K562 (cell line): ENCODE measurements around the gene DDIT3. TPM values are rescaled to one million over a fixed set of nuclear protein-coding genes. Genes with fewer than 3 reads are reported as not detected.

Source experiments
- BACH1 ChIP-seq: fragments of 200-800 bp; sonication (Bioruptor generic); IDR thresholded peaks from 2 replicates; pipeline ENCODE4 v1.6.1; 2016; ENCODE audit warnings: missing genetic modification characterization, missing compliant biosample characterization
- BRD9 ChIP-seq: fragments of 450-650 bp; IDR thresholded peaks from 2 replicates; pipeline ENCODE4 v1.6.1; 2018; ENCODE audit warnings: low read depth; ENCODE audit not compliant: partially characterized antibody
- C11orf30 ChIP-seq: fragments of 450-650 bp; IDR thresholded peaks from 2 replicates; pipeline ENCODE4 v1.6.1; 2016; ENCODE audit warnings: low read depth, mild to moderate bottlenecking
- HDGF ChIP-seq: fragments of 450-650 bp; IDR thresholded peaks from 2 replicates; pipeline ENCODE4 v1.6.1; 2016
- HEY1 ChIP-seq: fragments of 250-450 bp; sonication (Bioruptor Pico); IDR thresholded peaks from 2 replicates; pipeline ENCODE4 v1.5.0; 2020; ENCODE audit warnings: mild to moderate bottlenecking, moderate library complexity, borderline replicate concordance
- HLTF ChIP-seq: fragments of 450-650 bp; IDR thresholded peaks from 2 replicates; pipeline ENCODE4 v1.6.1; 2016
- HNRNPH1 ChIP-seq: fragments of 200-400 bp; formaldehyde crosslinking; optimal IDR thresholded peaks from 2 replicates; pipeline ENCODE3; 2017; ENCODE audit warnings: low read depth, mild to moderate bottlenecking, low read length, moderate library complexity
- HOXB6 ChIP-seq: fragments of 250-450 bp; sonication (Bioruptor Pico); IDR thresholded peaks from 2 replicates; pipeline ENCODE4 v1.5.1; 2022; ENCODE audit warnings: mild to moderate bottlenecking, borderline replicate concordance
- MCM3 ChIP-seq: fragments of 450-650 bp; IDR thresholded peaks from 2 replicates; pipeline ENCODE4 v1.6.1; 2016
- MYNN ChIP-seq, 2 experiments: sonication (generic); formaldehyde crosslinking in 1 of 2; IDR thresholded peaks; 2 replicates each; pipeline versions ENCODE4 v1.5.0 to v1.6.1; 2016 to 2020; ENCODE audit warnings: antibody characterized with exemption in 1 of 2, missing genetic modification reagents in 1 of 2
- PCBP1 ChIP-seq: fragments of 200-400 bp; formaldehyde crosslinking; IDR thresholded peaks from 2 replicates; pipeline ENCODE4 v1.6.1; 2018; ENCODE audit warnings: mild to moderate bottlenecking, low read depth, low read length; ENCODE audit not compliant: poor library complexity, severe bottlenecking
- POLR2H ChIP-seq: IDR thresholded peaks from 2 replicates; pipeline ENCODE4 v1.6.1; 2016; ENCODE audit warnings: missing genetic modification characterization, low read depth, mild to moderate bottlenecking, control low read depth, missing compliant biosample characterization, moderate library complexity
- SP2 ChIP-seq: IDR thresholded peaks from 2 replicates; pipeline ENCODE4 v1.6.1; 2011; ENCODE audit warnings: mild to moderate bottlenecking, low read depth, low read length, moderate library complexity; ENCODE audit not compliant: poor library complexity, severe bottlenecking; ENCODE audit errors: extremely low read depth
- TSHZ1 ChIP-seq: fragments of 250-450 bp; sonication (Bioruptor Pico); IDR thresholded peaks from 2 replicates; pipeline ENCODE4 v1.4.0; 2020; ENCODE audit warnings: mild to moderate bottlenecking, moderate library complexity
- XRCC5 ChIP-seq: fragments of 200-400 bp; formaldehyde crosslinking; IDR thresholded peaks from 2 replicates; pipeline ENCODE4 v1.6.1; 2017; ENCODE audit warnings: low read depth, mild to moderate bottlenecking, low read length
- ZC3H11A ChIP-seq: IDR thresholded peaks from 2 replicates; pipeline ENCODE4 v1.6.1; 2012; ENCODE audit warnings: low read depth, low read length, improper control_type of control experiment
- ZFP36 ChIP-seq: fragments of 150-350 bp; IDR thresholded peaks from 2 replicates; pipeline ENCODE4 v1.6.1; 2018; ENCODE audit warnings: low read length, low read depth; ENCODE audit not compliant: partially characterized antibody
- ZNF197 ChIP-seq: fragments of 200-800 bp; sonication (Bioruptor generic); IDR thresholded peaks from 2 replicates; pipeline ENCODE4 v1.6.1; 2016; ENCODE audit warnings: low read depth, missing genetic modification characterization, missing compliant biosample characterization
- ZNF282 ChIP-seq: sonication (generic); formaldehyde crosslinking; IDR thresholded peaks from 2 replicates; pipeline ENCODE4 v1.8.1; 2023; ENCODE audit warnings: missing genetic modification reagents
- ZNF695 ChIP-seq: fragments of 450-650 bp; formaldehyde crosslinking; IDR thresholded peaks from 2 replicates; pipeline ENCODE4 v1.4.0; 2020; ENCODE audit warnings: mild to moderate bottlenecking, moderate library complexity
- polyA plus RNA-seq, 8 experiments: library from polyadenylated mRNA; depleted of rRNA in 4 of 8; stranded (reverse) in 5 of 8; unstranded in 3 of 8; fragments of >200 nt; fragmentation: Nextera tagmentation in 2 of 8; fragmentation: Illumina TruSeq in 1 of 8; extraction: Ambion mirVana in 2 of 8; extraction: Trizol in 1 of 8; gene quantifications; 2 replicates each; pipeline versions ENCODE4 v1.2.1 to v1.2.3, GENCODE V29; 2011 to 2014; ENCODE audit warnings: inconsistent platforms in 1 of 8, missing spikeins in 1 of 8
- total RNA-seq, 7 experiments: library from RNA; depleted of rRNA in 6 of 7; stranded (reverse); fragments of >200 nt in 6 of 7; fragmentation: Illumina TruSeq in 2 of 7; extraction: Trizol in 2 of 7; gene quantifications; 2 replicates each; pipeline versions ENCODE4 v1.2.1 to v1.2.3, GENCODE V29; 2011 to 2021; ENCODE audit warnings: low replicate concordance in 1 of 7
- TF ChIP-seq, protein P1 (sequence below): fragments of 250-450 bp; sonication (Bioruptor Pico); IDR thresholded peaks from 2 replicates; pipeline ENCODE4 v1.5.1; 2021; ENCODE audit warnings: mild to moderate bottlenecking

The DDIT3 gene
- total and polyA plus RNA-seq, 9 of the 15 experiments (the other 6 are each of a cell fraction or from before 2014, with no cell fraction given) = 59.1 to 272 (median 89.9) TPM

DNA sequence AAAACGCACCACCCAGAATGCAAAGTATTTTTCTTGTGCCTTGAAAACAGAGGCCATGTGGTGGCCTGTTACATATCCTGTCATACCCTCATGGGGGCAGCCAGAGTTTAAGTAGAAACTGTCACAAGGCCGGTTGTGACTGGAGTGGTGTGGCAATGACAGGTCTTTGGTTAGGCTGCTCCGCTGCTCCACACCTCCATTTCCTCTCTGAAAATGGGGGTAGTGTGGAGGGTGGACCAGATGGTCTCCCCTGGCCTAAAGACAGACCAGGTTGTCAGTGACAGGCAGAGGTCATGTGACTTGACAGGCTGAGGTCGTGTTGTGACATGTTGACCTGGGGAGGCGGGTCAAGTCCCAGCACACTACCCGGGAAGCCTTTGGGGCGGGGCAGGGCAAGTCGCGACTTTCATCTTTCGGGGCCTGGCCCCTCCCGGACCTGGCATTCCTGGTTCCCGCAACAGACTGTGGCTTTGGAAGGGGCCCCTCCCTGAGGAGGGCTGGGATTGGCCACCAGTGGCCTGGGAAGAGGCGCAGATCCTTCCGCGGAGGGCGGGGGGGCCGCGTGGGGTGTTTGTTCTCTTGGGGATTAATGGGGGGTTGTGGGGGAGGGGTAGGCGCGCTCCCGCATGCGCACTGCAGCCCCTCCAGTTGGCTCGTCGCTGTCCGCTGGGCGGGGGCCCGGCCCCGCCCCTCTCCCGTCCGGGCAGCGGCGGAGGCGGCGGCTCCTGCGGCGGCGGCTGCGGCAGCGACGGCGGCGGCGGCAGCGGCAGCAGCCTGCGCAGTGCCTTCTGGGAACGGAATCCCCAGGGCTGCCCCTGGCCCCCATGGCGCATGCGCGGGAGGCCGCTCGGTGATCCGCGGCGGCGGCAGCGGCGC, 1.9 kb upstream of the DDIT3 start, which contains the start of gene MBD6 (continued):
- no peak for TF ChIP-seq TSHZ1
- peak; percentile 21; the same call in 1 of the 2 replicates for TF ChIP-seq C11orf30
- TF ChIP-seq MYNN (IDR thresholded peaks at IDR 0.05) = 0 out of 2 replicates have a peak, but pooled peaks have one; percentile 14
- TF ChIP-seq MYNN (CRISPR knock-in tag; IDR thresholded peaks at IDR 0.05) = no peak
- TF ChIP-seq PCBP1 = no peak
- TF ChIP-seq BRD9 = peak; percentile 75
- TF ChIP-seq, protein P1, sequence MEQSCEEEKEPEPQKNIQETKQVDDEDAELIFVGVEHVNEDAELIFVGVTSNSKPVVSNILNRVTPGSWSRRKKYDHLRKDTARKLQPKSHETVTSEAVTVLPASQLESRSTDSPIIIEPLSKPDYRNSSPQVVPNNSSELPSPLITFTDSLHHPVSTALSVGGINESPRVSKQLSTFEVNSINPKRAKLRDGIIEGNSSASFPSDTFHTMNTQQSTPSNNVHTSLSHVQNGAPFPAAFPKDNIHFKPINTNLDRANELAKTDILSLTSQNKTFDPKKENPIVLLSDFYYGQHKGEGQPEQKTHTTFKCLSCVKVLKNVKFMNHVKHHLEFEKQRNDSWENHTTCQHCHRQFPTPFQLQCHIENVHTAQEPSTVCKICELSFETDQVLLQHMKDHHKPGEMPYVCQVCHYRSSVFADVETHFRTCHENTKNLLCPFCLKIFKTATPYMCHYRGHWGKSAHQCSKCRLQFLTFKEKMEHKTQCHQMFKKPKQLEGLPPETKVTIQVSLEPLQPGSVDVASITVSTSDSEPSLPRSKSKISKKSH (CRISPR knock-in tag) = no peak
- TF ChIP-seq HOXB6 = no peak
- TF ChIP-seq XRCC5 = peak; percentile 12; the same call in 1 of the 2 replicates
- 0 out of 2 replicates have a peak, but pooled peaks have one; percentile 44 for TF ChIP-seq HLTF
- TF ChIP-seq MCM3 = no peak
- no peak for TF ChIP-seq ZFP36
- no peak for TF ChIP-seq ZNF282 (CRISPR knock-in tag)
- TF ChIP-seq HDGF = peak; percentile 75; the same call in 1 of the 2 replicates
- TF ChIP-seq ZNF695 (CRISPR knock-in tag) = no peak
- TF ChIP-seq ZNF197 (CRISPR knock-in tag) = no peak
- TF ChIP-seq BACH1 = no peak
- TF ChIP-seq HNRNPH1 = no peak
- TF ChIP-seq POLR2H (tag) = peak; percentile 50
- no peak for TF ChIP-seq SP2
- no peak for TF ChIP-seq ZC3H11A
- no peak for TF ChIP-seq HEY1
